HCT116 (cell line): ENCODE measurements around the gene EHD3. TPM values are rescaled to one million over a fixed set of nuclear protein-coding genes. Genes with fewer than 3 reads are reported as not detected.

Experiments
- ATAC-seq: fragments of 200-7000 bp; cut with Tn5 transposase; 2 replicates; pipeline ENCODE4 v1.9.1; 2020; ENCODE audit warnings: mild to moderate bottlenecking, moderate library complexity
- BruUV-seq: library from RNA; stranded (reverse); fragments of 400-500 nt; replicated peaks from 2 replicates; lab custom pipeline; 2021; lab: Mats Ljungman, UMichigan
- CTCF ChIA-PET: fragments of 300-600 bp; sonication (Branson Sonifier 250); formaldehyde crosslinking; loops from one replicate; lab custom pipeline; 2021; ENCODE audit warnings: antibody characterized with exemption; lab: Charles Lee
- POLR2A ChIA-PET: fragments of 300-600, 350-600 bp; sonication (Branson Sonifier 250); formaldehyde crosslinking; loops from one replicate; lab custom pipeline; 2021; ENCODE audit warnings: antibody characterized with exemption; lab: Charles Lee
- RAD21 ChIA-PET, 2 experiments: fragments of 300-600 bp; sonication (Branson Sonifier 250); formaldehyde crosslinking; loops; one replicate each; lab custom pipeline; 2023; ENCODE audit warnings: low total read pairs in 2 of 2; ENCODE audit not compliant: uncharacterized antibody in 2 of 2, unreplicated experiment in 2 of 2, low non-redundant PET in 1 of 2; lab: Charles Lee
- DNase-seq: peaks from one replicate; pipeline ENCODE4 v3.0.0-alpha.2; 2010; ENCODE audit warnings: low read depth, low spot score
- H2AFZ ChIP-seq: fragments of 200-600 bp; shearing (Covaris generic), sonication (generic); 2 replicates; pipeline ENCODE4 v1.6.1; 2017; ENCODE audit warnings: low read depth, mixed run types, mixed read lengths, antibody characterized with exemption, low read length; ENCODE audit not compliant: poor library complexity, severe bottlenecking
- H3K27ac ChIP-seq: 2 replicates; pipeline ENCODE4 v1.5.1; 2012; ENCODE audit warnings: low read depth, low read length
- H3K27me3 ChIP-seq: fragments of 200-600 bp; sonication (generic); 2 replicates; pipeline ENCODE4 v1.6.1; 2016; ENCODE audit warnings: mixed run types, low read length, mixed read lengths; ENCODE audit not compliant: insufficient read depth
- H3K36me3 ChIP-seq, 2 experiments: fragments of 200-500 bp in 1 of 2; fragments of 200-600 bp in 1 of 2; sonication (Bioruptor generic) in 1 of 2; sonication (generic) in 1 of 2; 2 replicates each; pipeline versions ENCODE4 v1.5.1 to v1.6.1; 2014 to 2016; ENCODE audit warnings: low read length in 2 of 2, inconsistent platforms in 1 of 2, mixed read lengths in 1 of 2, mixed run types in 1 of 2; ENCODE audit not compliant: insufficient read depth in 2 of 2, control insufficient read depth in 1 of 2
- H3K4me1 ChIP-seq, 2 experiments: fragments of 200-600 bp in 1 of 2; sonication (generic) in 1 of 2; 2 replicates each; pipeline versions ENCODE4 v1.5.1 to v1.6.1; 2012 to 2017; ENCODE audit warnings: low read length in 2 of 2, inconsistent platforms in 1 of 2, mild to moderate bottlenecking in 1 of 2, mixed read lengths in 1 of 2, mixed run types in 1 of 2, moderate library complexity in 1 of 2; ENCODE audit not compliant: insufficient read depth in 2 of 2, control insufficient read depth in 1 of 2
- H3K4me2 ChIP-seq: fragments of 200-600 bp; sonication (generic); 2 replicates; pipeline ENCODE4 v1.6.1; 2017; ENCODE audit warnings: mixed run types, low read length, mixed read lengths
- H3K4me3 ChIP-seq, 2 experiments: fragments of 200-600 bp in 1 of 2; sonication (generic) in 1 of 2; replicated peaks in 1 of 2; 2 replicates each; pipeline ENCODE4 v1.5.1; 2011 to 2016; ENCODE audit warnings: low read length in 2 of 2, control low read depth in 1 of 2, low read depth in 1 of 2, mild to moderate bottlenecking in 1 of 2, mixed read lengths in 1 of 2, mixed run types in 1 of 2
- H3K79me2 ChIP-seq: fragments of 200-600 bp; sonication (generic); 2 replicates; pipeline ENCODE4 v1.6.1; 2017; ENCODE audit warnings: mild to moderate bottlenecking, mixed run types, low read length, moderate library complexity, mixed read lengths; ENCODE audit not compliant: insufficient read depth
- H3K9ac ChIP-seq: fragments of 200-600 bp; sonication (generic); 2 replicates; pipeline ENCODE4 v1.6.1; 2016; ENCODE audit warnings: low read length, mixed read lengths
- H3K9me2 ChIP-seq: fragments of 200-600 bp; sonication (generic), shearing (Covaris generic); 2 replicates; pipeline ENCODE4 v1.6.1; 2017; ENCODE audit warnings: mixed run types, mild to moderate bottlenecking, moderate library complexity; ENCODE audit not compliant: insufficient read depth
- H3K9me3 ChIP-seq, 2 experiments: fragments of 200-500 bp in 1 of 2; fragments of 200-600 bp in 1 of 2; sonication (Bioruptor generic) in 1 of 2; sonication (generic) in 1 of 2; 2 replicates each; pipeline ENCODE4 v1.6.1; 2014 to 2017; ENCODE audit warnings: low read length in 2 of 2, mixed read lengths in 2 of 2, inconsistent platforms in 1 of 2, low read depth in 1 of 2, mild to moderate bottlenecking in 1 of 2, mixed run types in 1 of 2, moderate library complexity in 1 of 2; ENCODE audit not compliant: control insufficient read depth in 1 of 2, insufficient read depth in 1 of 2
- H4K20me1 ChIP-seq: fragments of 200-600 bp; sonication (generic), shearing (Covaris generic); 2 replicates; pipeline ENCODE4 v1.6.1; 2017; ENCODE audit warnings: mixed run types, mild to moderate bottlenecking, moderate library complexity; ENCODE audit not compliant: insufficient read depth
- ATF3 ChIP-seq: IDR thresholded peaks from 2 replicates; pipeline ENCODE4 v1.6.1; 2012
- CTCF ChIP-seq, 3 experiments: fragments of 200-600 bp in 1 of 3; sonication (generic) in 1 of 3; IDR thresholded peaks in 2 of 3; conservative IDR thresholded peaks in 1 of 3; 2 replicates each; pipeline ENCODE4 v1.5.1; 2012 to 2017; ENCODE audit warnings: low read depth in 2 of 3, low read length in 2 of 3, antibody characterized with exemption in 1 of 3, borderline replicate concordance in 1 of 3, control low read depth in 1 of 3, mild to moderate bottlenecking in 1 of 3, mixed read lengths in 1 of 3, mixed run types in 1 of 3, moderate library complexity in 1 of 3; ENCODE audit not compliant: insufficient read depth in 1 of 3
- RAD21 ChIP-seq: IDR thresholded peaks from 2 replicates; pipeline ENCODE4 v1.6.1; 2012; ENCODE audit warnings: low read depth, mild to moderate bottlenecking
- SRF ChIP-seq: IDR thresholded peaks from 2 replicates; pipeline ENCODE4 v1.6.1; 2012; ENCODE audit warnings: low read depth
- YY1 ChIP-seq: IDR thresholded peaks from 2 replicates; pipeline ENCODE4 v1.6.1; 2011; ENCODE audit warnings: low read length, low read depth, moderate library complexity, mild to moderate bottlenecking; ENCODE audit not compliant: insufficient replicate concordance; ENCODE audit errors: extremely low read depth
- ZBTB33 ChIP-seq: IDR thresholded peaks from 2 replicates; pipeline ENCODE4 v1.6.1; 2011; ENCODE audit warnings: mild to moderate bottlenecking, low read length, moderate library complexity; ENCODE audit not compliant: insufficient replicate concordance; ENCODE audit errors: extremely low read depth
- ZFX ChIP-seq: fragments of 450-650 bp; IDR thresholded peaks from 2 replicates; pipeline ENCODE4 v1.6.1; 2017
- ZNF274 ChIP-seq: fragments of 200-500 bp; sonication (Bioruptor generic); IDR thresholded peaks from 2 replicates; pipeline ENCODE4 v1.6.1; 2014; ENCODE audit warnings: mild to moderate bottlenecking, low read depth, low read length, inconsistent platforms
- intact Hi-C: fragments of 100-400 bp; cut with micrococcal nuclease; formaldehyde crosslinking; loops from 2 replicates; pipeline ENCODE4 v1.10.0; 2022
- total RNA-seq: library from RNA; stranded (reverse); gene quantifications from one replicate; pipeline ENCODE4 v1.2.1, GENCODE V29; 2021; ENCODE audit not compliant: unreplicated experiment

Gene EHD3
- total RNA-seq, 1 experiment from 2014 or later = not detected

GRCh38 chr2:31187166-31187565 lies 46.8 kb upstream of the EHD3 start (continued):
- no peak for TF ChIP-seq CTCF (IDR thresholded peaks at IDR 0.05 in 2 of 3, conservative IDR thresholded peaks at IDR 0.05 in 1 of 3; ENCODE audit: borderline replicate concordance in 1 of 3, insufficient read depth in 1 of 3, low read depth in 2 of 3, low read length in 2 of 3)
- no peak for TF ChIP-seq RAD21
- no peak for TF ChIP-seq ATF3
- TF ChIP-seq YY1 = no peak

GRCh38 chr2:31188131-31188530 lies 45.8 kb upstream of the EHD3 start:
- no peaks in the 10 kb centered on the region for H4K20me1 ChIP-seq
- RAD21 ChIA-PET = no interaction called here
- H3K4me3 ChIP-seq = no peak overlapping the region
- no peak overlapping the region for H3K27ac ChIP-seq
- ATAC-seq (no peak), DNase-seq (no peak)
- POLR2A ChIA-PET = no interaction called here
- no TSS peak for BruUV-seq
- no peaks in the 10 kb centered on the region for H3K36me3 ChIP-seq
- CTCF ChIA-PET = no interaction called here
- H3K9ac ChIP-seq = no peak overlapping the region
- H2AFZ ChIP-seq = no peak overlapping the region
- no peaks in the 10 kb centered on the region for H3K4me1 ChIP-seq
- H3K4me2 ChIP-seq = no peak overlapping the region
- no peaks in the 10 kb centered on the region for H3K9me3 ChIP-seq
- TF ChIP-seq ZBTB33 (no peak), RAD21 (no peak), CTCF (IDR thresholded peaks at IDR 0.05 in 2 of 3, conservative IDR thresholded peaks at IDR 0.05 in 1 of 3; ENCODE audit: borderline replicate concordance in 1 of 3, insufficient read depth in 1 of 3, low read depth in 2 of 3, low read length in 2 of 3) (no peak), ZFX (no peak), ATF3 (no peak), ZNF274 (no peak), SRF (no peak)
- intact Hi-C loops = no loop called here
- no peaks in the 10 kb centered on the region for H3K9me2 ChIP-seq
- no peaks in the 10 kb centered on the region for H3K79me2 ChIP-seq
- H3K27me3 ChIP-seq = peaks cover 40% of the 10 kb centered on the region
